Mesenchymal stem cell (in vitro differentiated cells and primary cell): ENCODE data around the gene RHOBTB3.
A peak's percentile ranks its signal among the peaks of the same experiment; 100 is the strongest.

Experiments
- DNase-seq: peaks from one replicate; pipeline ENCODE4 v3.0.0-alpha.2; 2013
- H2AFZ ChIP-seq: one replicate; pipeline ENCODE4 v1.6.1; 2013; ENCODE audit warnings: low read depth, mild to moderate bottlenecking, control low read depth, inconsistent platforms, low read length, moderate library complexity
- H2AK5ac ChIP-seq: 2 replicates; pipeline ENCODE4 v1.6.1; 2013; ENCODE audit warnings: low read length, moderate library complexity, mild to moderate bottlenecking, inconsistent platforms; ENCODE audit not compliant: severe bottlenecking
- H2BK120ac ChIP-seq: one replicate; pipeline ENCODE4 v1.6.1; 2013; ENCODE audit warnings: low read depth, mild to moderate bottlenecking, inconsistent platforms, low read length, moderate library complexity
- H2BK12ac ChIP-seq, 2 experiments: one replicate each; pipeline ENCODE4 v1.6.1; 2013; ENCODE audit warnings: inconsistent platforms in 2 of 2, low read length in 2 of 2, mild to moderate bottlenecking in 2 of 2, moderate library complexity in 2 of 2, control low read depth in 1 of 2
- H2BK15ac ChIP-seq: one replicate; pipeline ENCODE4 v1.6.1; 2013; ENCODE audit warnings: mild to moderate bottlenecking, low read depth, inconsistent platforms; ENCODE audit not compliant: poor library complexity, severe bottlenecking
- H2BK5ac ChIP-seq: 2 replicates; pipeline ENCODE4 v1.6.1; 2013; ENCODE audit warnings: low read depth, mild to moderate bottlenecking, low read length, control low read depth, inconsistent platforms; ENCODE audit not compliant: poor library complexity, severe bottlenecking
- H3K14ac ChIP-seq, 2 experiments: one replicate each; pipeline ENCODE4 v1.6.1; 2013; ENCODE audit warnings: inconsistent platforms in 2 of 2, low read length in 2 of 2, control low read depth in 1 of 2, mild to moderate bottlenecking in 1 of 2, moderate library complexity in 1 of 2
- H3K18ac ChIP-seq, 2 experiments: one replicate each; pipeline ENCODE4 v1.6.1; 2013; ENCODE audit warnings: inconsistent platforms in 2 of 2, low read length in 2 of 2, control low read depth in 1 of 2, low read depth in 1 of 2, mild to moderate bottlenecking in 1 of 2
- H3K23ac ChIP-seq, 2 experiments: one replicate each; pipeline ENCODE4 v1.6.1; 2013; ENCODE audit warnings: inconsistent platforms in 2 of 2, low read length in 2 of 2, mild to moderate bottlenecking in 2 of 2, moderate library complexity in 2 of 2, control low read depth in 1 of 2
- H3K27ac ChIP-seq: 2 replicates; pipeline ENCODE4 v1.5.1; 2013; ENCODE audit warnings: mild to moderate bottlenecking, moderate library complexity, low read length, control low read depth, inconsistent platforms; ENCODE audit not compliant: poor library complexity, severe bottlenecking
- H3K27me3 ChIP-seq, 2 experiments: 2 replicates each; pipeline versions ENCODE4 v1.6.1 to v1.7.0; 2013; ENCODE audit warnings: low read length in 2 of 2, mild to moderate bottlenecking in 2 of 2, moderate library complexity in 2 of 2, control low read depth in 1 of 2, inconsistent platforms in 1 of 2; ENCODE audit not compliant: control insufficient read depth in 1 of 2, insufficient read depth in 1 of 2
- H3K36me3 ChIP-seq, 2 experiments: 2 replicates each; pipeline versions ENCODE4 v1.6.1 to v1.7.0; 2013; ENCODE audit warnings: low read length in 2 of 2, control low read depth in 1 of 2, inconsistent platforms in 1 of 2, low read depth in 1 of 2, mild to moderate bottlenecking in 1 of 2; ENCODE audit not compliant: insufficient read depth in 2 of 2, control insufficient read depth in 1 of 2
- H3K4ac ChIP-seq, 2 experiments: one replicate each; pipeline ENCODE4 v1.6.1; 2013; ENCODE audit warnings: inconsistent platforms in 2 of 2, low read length in 2 of 2, mild to moderate bottlenecking in 2 of 2, moderate library complexity in 2 of 2, control low read depth in 1 of 2, low read depth in 1 of 2
- H3K4me1 ChIP-seq: 2 replicates; pipeline ENCODE4 v1.6.1; 2013; ENCODE audit warnings: low read depth, low read length, control low read depth; ENCODE audit not compliant: control insufficient read depth, insufficient read depth
- H3K4me2 ChIP-seq: 2 replicates; pipeline ENCODE4 v1.6.1; 2013; ENCODE audit warnings: low read length, mild to moderate bottlenecking, inconsistent platforms; ENCODE audit not compliant: poor library complexity, severe bottlenecking
- H3K4me3 ChIP-seq, 2 experiments: 2 replicates each; pipeline versions ENCODE4 v1.5.1 to v1.7.0; 2013; ENCODE audit warnings: low read length in 2 of 2, mild to moderate bottlenecking in 2 of 2, control low read depth in 1 of 2, low read depth in 1 of 2; ENCODE audit not compliant: insufficient read depth in 1 of 2
- H3K79me1 ChIP-seq: replicated peaks from 2 replicates; pipeline ENCODE4 v1.6.1; 2013; ENCODE audit warnings: mild to moderate bottlenecking, control low read depth, low read length, inconsistent platforms; ENCODE audit not compliant: poor library complexity, severe bottlenecking
- H3K9ac ChIP-seq: 2 replicates; pipeline ENCODE4 v1.7.0; 2013; ENCODE audit warnings: mild to moderate bottlenecking, low read length, moderate library complexity
- H3K9me3 ChIP-seq: 2 replicates; pipeline ENCODE4 v1.7.0; 2013; ENCODE audit warnings: mild to moderate bottlenecking, low read length; ENCODE audit not compliant: control insufficient read depth
- H4K8ac ChIP-seq: one replicate; pipeline ENCODE4 v1.6.1; 2013; ENCODE audit warnings: inconsistent platforms, mild to moderate bottlenecking, low read length, moderate library complexity
- H4K91ac ChIP-seq: one replicate; pipeline ENCODE4 v1.6.1; 2013; ENCODE audit warnings: mild to moderate bottlenecking, low read length, inconsistent platforms
- WGBS: methylation state at CpG from one replicate; pipeline ENCODE4 v1.1.7; 2013; ENCODE audit warnings: mixed read lengths; 5-methylcytosine and 5-hydroxymethylcytosine counted together

RHOBTB3 gene

DNA sequence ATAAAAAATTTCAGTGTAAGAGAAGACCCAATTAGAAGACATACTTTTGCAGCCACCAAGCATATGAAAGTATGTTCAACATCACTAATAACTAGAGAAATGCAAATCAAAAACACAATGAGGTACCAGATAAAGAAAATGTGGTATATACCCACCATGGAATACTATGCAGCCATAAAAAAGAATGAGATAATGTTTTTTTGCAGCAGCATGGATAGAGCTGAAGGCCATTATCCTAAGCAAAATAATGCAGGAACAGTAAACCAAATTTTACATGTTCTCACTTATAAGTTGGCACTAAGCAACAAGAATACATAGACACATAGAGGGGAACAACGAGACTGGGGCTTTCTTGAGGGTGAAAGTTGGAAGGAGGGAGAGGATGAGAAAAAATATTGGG, 41.5 kb upstream of the RHOBTB3 start:
- Histone ChIP-seq H3K36me3 (no peaks in the 10 kb centered on the region), H3K9me3 (no peaks in the 10 kb centered on the region)

DNA sequence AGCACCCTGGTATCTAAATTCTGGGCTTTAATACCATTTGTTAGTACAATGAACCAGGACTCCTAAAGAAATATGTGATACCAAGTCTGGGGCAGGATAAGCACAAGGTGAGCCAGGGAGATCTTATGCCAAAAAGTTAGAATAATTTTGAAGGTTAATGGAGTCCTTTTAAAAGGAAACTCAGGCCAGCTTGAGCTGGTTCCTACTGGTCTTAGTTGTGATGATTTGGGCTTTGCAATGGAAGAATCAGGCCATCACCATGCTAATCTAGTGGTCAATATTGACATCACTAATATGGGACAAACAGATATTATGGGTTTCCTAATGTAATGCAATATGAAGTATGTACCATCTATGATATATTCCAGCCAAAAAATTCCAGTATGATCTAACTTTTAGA, 40.8 kb upstream of the RHOBTB3 start:
- no peaks in the 10 kb centered on the region for H3K9me3 ChIP-seq
- H3K18ac ChIP-seq = no peak overlapping the region
- H3K14ac ChIP-seq = no peak overlapping the region
- no peaks in the 10 kb centered on the region for H3K36me3 ChIP-seq
- no peaks in the 10 kb centered on the region for H3K27me3 ChIP-seq
- H2BK5ac ChIP-seq = no peak overlapping the region
- H2AFZ ChIP-seq = no peak overlapping the region
- H4K91ac ChIP-seq = no peak overlapping the region
- no peak overlapping the region for H3K23ac ChIP-seq
- no peak overlapping the region for H4K8ac ChIP-seq
- H2BK120ac ChIP-seq = no peak overlapping the region
- no peak overlapping the region for H3K9ac ChIP-seq
- no peaks in the 10 kb centered on the region for H3K4me1 ChIP-seq
- no peak overlapping the region for H2AK5ac ChIP-seq
- no peaks in the 10 kb centered on the region for H3K79me1 ChIP-seq
- no peak overlapping the region for H3K27ac ChIP-seq
- H3K4me3 ChIP-seq = no peak overlapping the region
- no peak overlapping the region for H2BK12ac ChIP-seq
- no peak overlapping the region for H3K4ac ChIP-seq
- no peak overlapping the region for H3K4me2 ChIP-seq
- no peak for DNase-seq
- H2BK15ac ChIP-seq = no peak overlapping the region

More for the DNA sequence above, 41.5 kb upstream of the RHOBTB3 start:
- Histone ChIP-seq H3K23ac (no peak overlapping the region), H4K91ac (no peak overlapping the region), H2BK5ac (no peak overlapping the region), H3K9ac (no peak overlapping the region), H3K4me1 (no peaks in the 10 kb centered on the region), H3K14ac (no peak overlapping the region), H3K18ac (no peak overlapping the region), H2BK12ac (no peak overlapping the region), H3K4ac (no peak overlapping the region), H4K8ac (no peak overlapping the region), H3K79me1 (no peaks in the 10 kb centered on the region), H2AK5ac (no peak overlapping the region), H2AFZ (no peak overlapping the region), H2BK15ac (no peak overlapping the region), H3K27ac (no peak overlapping the region), H2BK120ac (no peak overlapping the region), H3K27me3 (no peaks in the 10 kb centered on the region), H3K4me3 (no peak overlapping the region), H3K4me2 (no peak overlapping the region)
- DNase-seq = no peak
- WGBS = 100% methylated on average over 1 of the region's 1 CpG

DNA sequence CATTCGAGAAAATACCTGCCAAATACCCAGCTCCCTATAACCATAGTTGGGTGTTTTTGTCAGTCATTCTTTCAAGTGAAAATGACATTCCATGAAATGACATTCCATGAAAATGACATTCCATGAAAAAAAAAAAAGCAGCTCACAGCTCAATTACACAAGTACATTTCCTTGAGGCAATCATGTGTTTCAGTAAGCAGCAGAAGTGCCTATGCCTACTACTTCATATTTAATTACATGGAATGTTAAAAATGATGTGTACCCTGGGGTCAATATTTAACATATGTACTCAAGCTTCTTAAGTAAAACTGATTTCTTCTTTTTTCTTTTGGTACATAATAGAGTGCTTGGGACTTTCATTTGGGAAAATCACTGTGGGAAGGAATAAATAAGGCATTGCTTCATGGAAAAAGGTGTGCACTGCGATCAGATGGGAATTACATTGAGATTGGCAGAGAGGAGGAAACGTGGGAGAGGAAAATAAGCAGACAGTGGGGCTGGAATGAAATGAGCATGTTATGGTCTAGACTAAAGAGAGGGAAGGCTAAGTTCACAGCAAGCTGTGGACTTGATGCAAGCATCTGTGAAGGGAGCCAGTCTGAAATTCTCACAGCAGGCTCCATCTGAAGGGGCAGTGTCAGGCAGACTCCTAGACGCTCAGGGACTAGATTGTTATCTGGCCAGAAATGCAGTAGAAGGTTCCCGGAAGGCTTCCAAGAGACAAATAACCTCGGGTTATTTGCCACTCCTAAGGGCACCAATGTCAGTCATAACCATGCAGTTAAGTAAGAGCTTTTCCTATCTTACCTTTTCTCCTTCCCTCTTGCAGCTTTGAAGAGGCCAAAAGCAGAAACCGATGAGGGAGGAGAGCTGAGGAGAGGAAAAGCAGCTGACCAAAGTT, 33.1 kb upstream of the RHOBTB3 start:
- H3K36me3 ChIP-seq = no peaks in the 10 kb centered on the region
- no peak overlapping the region for H2AK5ac ChIP-seq
- H3K9me3 ChIP-seq = no peaks in the 10 kb centered on the region
- H2BK120ac ChIP-seq = no peak overlapping the region
- no peak overlapping the region for H3K4me2 ChIP-seq
- no peak overlapping the region for H2BK15ac ChIP-seq
- H3K27me3 ChIP-seq = no peaks in the 10 kb centered on the region
- H2BK5ac ChIP-seq = no peak overlapping the region
- H3K23ac ChIP-seq = no peak overlapping the region
- WGBS = 50% methylated on average over 6 of the region's 7 CpGs
- H3K9ac ChIP-seq = no peak overlapping the region
- no peak overlapping the region for H3K18ac ChIP-seq
- no peak overlapping the region for H4K8ac ChIP-seq
- H3K27ac ChIP-seq = peak overlapping the region; percentile 78
- no peaks in the 10 kb centered on the region for H3K79me1 ChIP-seq
- no peak overlapping the region for H3K4me3 ChIP-seq
- no peak overlapping the region for H4K91ac ChIP-seq
- H3K14ac ChIP-seq = no peak overlapping the region
- peak; percentile 33 for DNase-seq
- H2AFZ ChIP-seq = no peak overlapping the region
- H3K4ac ChIP-seq = no peak overlapping the region
- H3K4me1 ChIP-seq = peaks cover 1% of the 10 kb centered on the region
- no peak overlapping the region for H2BK12ac ChIP-seq

DNA sequence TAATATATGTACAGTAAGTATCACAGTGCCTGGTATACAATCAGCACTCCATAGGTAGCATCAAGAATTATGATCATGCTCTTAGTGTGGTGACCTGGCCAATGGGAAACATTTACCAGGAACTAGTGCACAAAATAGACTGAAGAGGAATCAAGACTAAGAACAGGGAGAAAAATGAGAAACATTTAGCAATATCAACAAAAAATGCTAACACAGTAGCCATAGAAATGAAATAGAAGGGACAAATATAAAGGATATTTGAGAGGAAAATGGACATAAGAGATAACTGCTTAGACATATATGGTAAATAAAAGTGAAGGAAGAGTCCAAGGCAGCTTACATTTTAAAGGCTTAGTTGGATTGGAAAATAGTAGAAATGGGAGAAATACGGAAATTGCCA, 31.8 kb upstream of the RHOBTB3 start:
- H3K9ac ChIP-seq = no peak overlapping the region
- no peak overlapping the region for H4K8ac ChIP-seq
- no peak overlapping the region for H3K18ac ChIP-seq
- H3K4me3 ChIP-seq = no peak overlapping the region
- no peak overlapping the region for H3K14ac ChIP-seq
- no peaks in the 10 kb centered on the region for H3K27me3 ChIP-seq
- no peak overlapping the region for H3K23ac ChIP-seq
- WGBS = 100% methylated on average over 1 of the region's 1 CpG
- H2AK5ac ChIP-seq = no peak overlapping the region
- H3K79me1 ChIP-seq = no peaks in the 10 kb centered on the region
- no peak overlapping the region for H2BK5ac ChIP-seq
- peaks cover 1% of the 10 kb centered on the region for H3K4me1 ChIP-seq
- H2AFZ ChIP-seq = no peak overlapping the region
- no peaks in the 10 kb centered on the region for H3K36me3 ChIP-seq
- H3K4ac ChIP-seq = no peak overlapping the region
- no peak for DNase-seq
- H2BK120ac ChIP-seq = no peak overlapping the region
- H2BK12ac ChIP-seq = no peak overlapping the region
- H3K27ac ChIP-seq = no peak overlapping the region
- no peak overlapping the region for H4K91ac ChIP-seq
- no peak overlapping the region for H2BK15ac ChIP-seq
- no peak overlapping the region for H3K4me2 ChIP-seq
- H3K9me3 ChIP-seq = no peaks in the 10 kb centered on the region
